Prostate gland (tissue), 2 donors: ENCODE data around the gene ZRANB3.

ENCODE experiments used
- POLR2A ChIP-seq: fragments of 450-650 bp; IDR thresholded peaks from one replicate; pipeline ENCODE4 v1.6.1; 2016; ENCODE audit warnings: antibody characterized with exemption, mild to moderate bottlenecking
- POLR2AphosphoS5 ChIP-seq: sonication (generic); formaldehyde crosslinking; IDR thresholded peaks from one replicate; pipeline ENCODE4 v1.6.1; 2017; ENCODE audit warnings: antibody characterized with exemption
- TF ChIP-seq, protein P1 (sequence below), 4 experiments: fragments of 200-600 bp in 2 of 4; fragments of 450-650 bp in 2 of 4; sonication (generic) in 2 of 4; IDR thresholded peaks; 1 replicate in 3 of 4; 2 replicates in 1 of 4; pipeline ENCODE4 v1.5.1; 2016 to 2019; ENCODE audit warnings: antibody characterized with exemption in 4 of 4, mild to moderate bottlenecking in 2 of 4, moderate library complexity in 2 of 4

DNA sequence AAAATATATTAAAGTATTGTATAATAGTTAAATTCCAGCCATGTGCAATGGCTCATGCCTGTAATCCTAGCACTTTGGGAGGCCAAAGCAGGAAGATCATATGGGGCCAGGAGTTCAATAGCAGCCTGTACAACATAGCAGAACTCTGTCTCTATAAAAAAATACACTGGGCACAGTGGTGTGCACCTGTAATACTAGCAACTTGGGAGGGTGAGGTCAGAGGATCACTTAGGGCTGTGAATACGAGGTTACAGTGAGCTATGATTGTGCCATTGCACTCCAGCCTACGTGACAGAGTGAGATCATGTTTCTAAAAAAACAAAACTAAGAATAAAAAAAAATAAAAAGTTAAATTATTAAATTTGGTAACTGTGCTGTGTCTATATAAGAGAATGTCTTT is 36.1 kb downstream of the ZRANB3 start:
- TF ChIP-seq, protein P1, sequence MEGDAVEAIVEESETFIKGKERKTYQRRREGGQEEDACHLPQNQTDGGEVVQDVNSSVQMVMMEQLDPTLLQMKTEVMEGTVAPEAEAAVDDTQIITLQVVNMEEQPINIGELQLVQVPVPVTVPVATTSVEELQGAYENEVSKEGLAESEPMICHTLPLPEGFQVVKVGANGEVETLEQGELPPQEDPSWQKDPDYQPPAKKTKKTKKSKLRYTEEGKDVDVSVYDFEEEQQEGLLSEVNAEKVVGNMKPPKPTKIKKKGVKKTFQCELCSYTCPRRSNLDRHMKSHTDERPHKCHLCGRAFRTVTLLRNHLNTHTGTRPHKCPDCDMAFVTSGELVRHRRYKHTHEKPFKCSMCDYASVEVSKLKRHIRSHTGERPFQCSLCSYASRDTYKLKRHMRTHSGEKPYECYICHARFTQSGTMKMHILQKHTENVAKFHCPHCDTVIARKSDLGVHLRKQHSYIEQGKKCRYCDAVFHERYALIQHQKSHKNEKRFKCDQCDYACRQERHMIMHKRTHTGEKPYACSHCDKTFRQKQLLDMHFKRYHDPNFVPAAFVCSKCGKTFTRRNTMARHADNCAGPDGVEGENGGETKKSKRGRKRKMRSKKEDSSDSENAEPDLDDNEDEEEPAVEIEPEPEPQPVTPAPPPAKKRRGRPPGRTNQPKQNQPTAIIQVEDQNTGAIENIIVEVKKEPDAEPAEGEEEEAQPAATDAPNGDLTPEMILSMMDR (IDR thresholded peaks at IDR 0.05): no peak
- TF ChIP-seq POLR2A: no peak
- no peak for TF ChIP-seq POLR2AphosphoS5
